GM21717 (cell line): ENCODE results near the gene TSPAN32.
"Not testable (repeated sequence)": the region's sequence is repeated elsewhere in the genome, so short reads cannot be mapped to it uniquely, and the experiment has no call there.

Experiments
- ATAC-seq: cut with Tn5 transposase; IDR thresholded peaks from one replicate; pipeline ENCODE4 v1.9.1; 2021; ENCODE audit warnings: mild to moderate bottlenecking, moderate library complexity; ENCODE audit not compliant: unreplicated experiment

TSPAN32 gene

DNA sequence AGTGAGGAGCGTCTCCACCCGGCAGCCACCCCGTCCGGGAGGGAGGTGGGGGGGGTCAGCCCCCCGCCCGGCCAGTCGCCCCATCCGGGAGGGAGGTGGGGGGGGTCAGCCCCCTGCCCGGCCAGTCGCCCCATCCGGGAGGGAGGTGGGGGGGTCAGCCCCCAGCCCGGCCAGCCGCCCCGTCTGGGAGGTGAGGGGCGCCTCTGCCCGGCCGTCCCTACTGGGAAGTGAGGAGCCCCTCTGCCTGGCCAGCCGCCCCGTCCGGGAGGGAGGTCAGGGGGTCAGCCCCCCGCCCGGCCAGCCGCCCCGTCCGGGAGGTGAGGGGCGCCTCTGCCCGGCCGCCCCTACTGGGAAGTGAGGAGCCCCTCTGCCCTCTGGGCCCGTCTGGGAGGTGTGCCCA is 30.8 kb downstream of the TSPAN32 start:
- ATAC-seq = not testable (repeated sequence)

DNA sequence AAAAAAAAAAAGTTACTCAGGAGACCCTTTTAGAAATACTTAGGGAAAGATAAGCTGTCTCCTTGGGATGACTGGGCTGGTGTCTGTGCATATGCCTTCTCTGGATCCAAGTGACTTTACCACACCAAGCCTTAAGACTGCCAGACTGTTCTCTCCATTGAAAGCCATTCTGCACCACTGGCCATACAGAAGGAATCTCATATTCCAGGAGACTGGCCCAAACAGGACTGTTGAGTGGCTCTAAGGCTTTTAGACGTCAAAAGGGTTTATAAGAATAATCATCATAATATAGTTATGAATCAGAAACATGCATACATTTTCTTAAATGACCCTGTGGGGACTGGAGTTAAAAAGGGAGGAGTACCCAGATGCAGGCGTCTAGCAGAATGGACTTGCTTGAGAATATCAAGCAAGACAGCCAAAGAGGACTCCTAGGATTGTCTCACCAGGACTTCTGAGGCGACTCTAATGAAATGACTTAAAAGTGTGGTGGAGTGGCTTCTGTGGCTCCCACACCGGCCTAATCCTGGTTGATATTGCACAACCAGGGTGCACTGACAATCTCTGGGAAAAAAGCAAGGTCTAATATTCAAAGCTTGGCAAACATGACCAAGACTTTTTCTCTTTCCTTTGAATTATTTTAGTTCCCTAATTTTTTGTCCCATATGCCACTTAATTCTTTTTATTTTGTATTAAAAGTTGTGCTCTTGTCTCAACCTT is 31.8 kb downstream of the TSPAN32 start:
- not testable (repeated sequence) for ATAC-seq

DNA sequence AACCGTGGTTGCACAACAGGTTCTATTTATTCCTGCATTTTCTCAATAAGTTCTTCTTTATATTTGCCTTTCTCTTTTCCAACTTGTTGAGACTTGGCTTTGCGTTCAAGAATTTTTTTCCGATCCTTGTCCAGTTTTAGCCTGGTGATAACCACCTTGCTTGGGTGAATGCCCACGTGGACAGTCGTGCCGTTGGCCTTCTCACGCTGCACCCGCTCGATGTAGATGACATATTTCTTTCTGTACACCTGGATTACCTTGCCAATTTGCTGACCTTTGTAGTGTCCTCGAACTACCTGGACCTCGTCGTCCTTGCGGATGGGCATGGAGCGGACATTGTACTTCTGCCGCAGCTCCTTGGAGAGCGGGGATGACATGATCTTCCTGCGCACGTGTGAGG is 33.5 kb downstream of the TSPAN32 start:
- not testable (repeated sequence) for ATAC-seq

DNA sequence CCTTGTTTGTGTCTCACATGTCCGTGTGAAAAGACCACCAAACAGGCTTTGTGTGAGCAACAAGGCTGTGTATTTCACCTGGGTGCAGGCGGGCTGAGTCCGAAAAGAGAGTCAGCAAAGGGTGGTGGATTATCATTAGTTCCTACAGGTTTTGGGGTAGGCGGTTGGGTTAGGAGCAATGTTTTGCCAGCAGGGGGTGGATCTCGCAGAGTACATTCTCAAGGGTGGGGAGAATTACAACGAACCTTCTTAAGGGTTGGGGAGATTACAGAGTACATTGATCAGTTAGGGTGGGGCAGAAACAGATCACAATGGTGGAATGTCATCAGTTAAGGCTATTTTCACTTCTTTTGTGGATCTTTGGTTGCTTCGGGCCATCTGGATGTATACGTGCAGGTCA is 36.9 kb downstream of the TSPAN32 start:
- not testable (repeated sequence) for ATAC-seq

DNA sequence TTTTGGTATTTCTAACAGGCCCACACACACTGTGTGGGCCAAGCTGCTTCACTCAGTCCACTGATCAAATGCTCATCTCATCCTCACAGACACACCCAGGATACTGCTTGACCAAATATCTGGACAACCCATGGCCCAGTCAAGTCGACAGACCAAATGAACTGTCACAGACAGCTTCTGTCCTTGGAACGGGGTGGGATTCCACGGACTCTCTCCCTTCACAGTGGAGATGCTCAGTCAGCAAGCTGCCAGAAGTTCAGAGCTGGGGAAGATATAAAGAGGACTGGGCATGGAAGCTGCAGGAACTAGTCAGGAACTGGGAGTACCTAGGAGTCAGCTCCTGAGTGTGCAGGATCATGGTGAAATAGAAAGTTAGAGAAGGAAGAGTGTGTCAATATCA is 40.7 kb downstream of the TSPAN32 start:
- ATAC-seq = no peak

DNA sequence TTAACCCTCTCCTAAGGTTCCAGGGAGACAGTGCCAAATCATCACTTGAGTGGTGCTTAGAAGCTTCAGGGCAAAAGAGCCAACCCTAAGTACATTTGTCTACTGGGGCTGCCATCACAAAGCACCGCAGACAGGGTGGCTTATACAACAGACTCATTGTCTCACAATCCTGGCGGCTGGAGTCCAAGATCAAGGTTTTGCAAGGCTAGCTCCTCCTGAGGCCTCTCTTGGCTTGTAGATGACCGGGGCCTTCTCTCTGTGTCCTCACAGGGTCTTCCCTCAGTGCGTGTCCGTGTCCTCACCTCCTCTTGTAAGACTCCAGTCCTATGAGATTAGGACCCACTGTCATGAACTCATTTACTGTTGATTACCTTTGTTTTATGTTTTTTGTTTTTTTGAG is 41.2 kb downstream of the TSPAN32 start:
- ATAC-seq = no peak

DNA sequence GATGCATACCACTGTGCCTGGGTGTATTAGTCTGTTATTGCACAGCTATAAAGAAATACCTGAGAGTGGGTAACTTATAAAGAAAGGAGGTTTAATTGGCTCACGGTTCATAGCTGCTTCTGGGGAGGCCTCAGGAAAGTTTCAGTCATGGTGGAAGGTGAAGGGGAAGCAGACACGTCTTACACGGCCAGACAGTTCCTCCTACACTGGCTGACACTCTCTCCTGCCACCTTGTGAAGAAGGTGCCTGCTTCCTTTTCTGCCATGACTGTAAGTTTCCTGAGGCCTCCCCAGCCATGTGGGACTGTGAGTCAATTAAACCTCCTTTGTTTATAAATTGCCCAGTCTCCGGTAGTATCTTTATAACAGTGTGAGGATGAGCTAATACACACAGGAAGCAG is 41.7 kb downstream of the TSPAN32 start:
- ATAC-seq = no peak

DNA sequence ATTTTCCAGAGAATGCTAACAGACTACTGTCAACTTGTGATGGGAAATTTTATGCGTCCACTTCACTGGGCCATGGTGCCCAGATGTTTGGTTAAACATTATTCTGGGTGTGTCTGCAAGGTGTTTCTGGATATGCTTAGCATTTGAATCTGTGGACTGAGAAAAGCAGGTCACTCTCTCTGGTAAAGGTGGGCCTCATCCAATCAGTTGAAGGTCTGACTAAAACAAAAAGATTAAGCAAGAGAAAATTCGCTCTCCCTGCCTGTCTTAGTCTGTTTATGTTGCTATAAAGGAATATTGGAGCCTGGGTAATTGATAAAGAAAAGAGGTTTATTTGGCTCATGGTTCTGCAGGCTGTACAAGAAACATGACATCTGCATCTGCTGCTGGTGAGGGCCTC is 43.2 kb downstream of the TSPAN32 start:
- ATAC-seq = no peak

DNA sequence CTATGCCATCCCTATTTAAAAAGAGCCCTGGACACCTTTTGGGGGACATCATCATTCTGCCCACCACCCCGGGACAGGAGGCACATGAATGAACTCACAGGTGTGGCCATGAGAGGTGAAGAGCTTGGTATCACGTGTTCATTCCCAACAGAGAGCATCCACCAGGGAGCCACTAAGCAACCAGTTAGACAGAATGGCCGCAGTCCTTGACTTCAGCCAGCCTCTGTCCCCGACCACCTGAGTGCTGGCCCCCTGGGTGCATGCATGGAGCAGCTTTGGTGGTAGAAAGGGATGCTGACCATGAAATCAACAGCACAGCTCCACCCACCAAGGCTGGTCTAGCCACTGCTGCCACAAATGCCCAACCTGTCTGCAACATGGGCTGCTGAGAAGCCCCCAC is 44.2 kb downstream of the TSPAN32 start:
- no peak for ATAC-seq

DNA sequence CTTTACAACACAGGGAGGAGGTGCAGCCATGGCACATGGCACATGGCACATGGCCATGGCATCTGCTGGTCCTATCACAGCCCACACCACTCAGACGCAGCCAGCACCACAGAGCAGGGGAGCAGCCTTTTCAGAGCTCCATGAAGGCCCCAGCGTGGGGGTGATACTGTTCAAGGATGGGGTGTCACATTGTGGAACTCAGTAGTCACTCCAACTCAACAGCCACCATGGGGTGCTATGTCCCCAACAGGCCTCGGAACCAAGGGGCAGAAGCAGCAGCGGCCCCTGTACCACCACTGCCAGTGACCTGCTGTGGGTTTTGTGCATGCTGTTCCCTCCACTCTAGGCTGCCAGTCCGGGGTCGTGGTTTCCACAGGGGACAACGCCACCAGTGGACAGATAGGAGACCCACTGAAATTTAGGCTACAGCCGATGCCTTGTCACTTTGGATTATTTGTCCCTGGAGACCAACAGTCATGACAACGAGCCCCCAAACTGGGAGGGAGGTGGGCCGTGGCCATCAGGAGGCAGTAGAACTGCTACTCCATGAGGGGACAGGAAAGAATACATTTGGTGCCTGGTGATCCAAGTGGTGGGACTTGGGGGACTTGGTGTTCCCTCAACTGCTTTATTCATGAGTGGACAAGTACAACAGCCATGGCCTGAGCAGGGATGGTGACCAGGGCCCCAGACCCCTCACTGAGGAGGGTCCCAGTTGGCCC is 44.9 kb downstream of the TSPAN32 start:
- ATAC-seq = no peak

DNA sequence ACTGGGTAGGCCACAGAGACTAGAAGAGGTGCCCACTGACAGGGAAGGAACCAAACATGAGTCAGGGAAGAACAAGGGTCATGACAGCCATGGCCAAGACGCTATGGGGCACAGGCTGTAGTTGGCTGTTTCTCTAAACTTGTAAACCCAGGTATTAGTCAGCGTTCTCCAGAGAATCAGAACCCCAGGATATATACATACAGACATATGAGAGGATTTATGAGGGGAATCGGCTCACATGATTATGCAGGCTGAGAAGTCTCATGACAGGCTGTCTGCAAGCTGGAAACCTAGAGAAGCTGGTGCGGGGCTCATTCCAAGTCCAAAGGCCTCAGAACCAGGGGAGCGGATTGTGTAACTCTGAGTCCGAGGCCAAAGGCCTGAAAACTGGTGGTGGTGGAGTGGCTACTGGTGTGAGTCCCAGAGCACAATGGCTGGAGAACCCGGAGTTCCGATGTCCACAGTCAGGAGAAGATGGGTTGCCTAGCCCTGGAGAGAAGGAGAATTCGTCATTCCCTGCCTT is 45.6 kb downstream of the TSPAN32 start:
- no peak for ATAC-seq

DNA sequence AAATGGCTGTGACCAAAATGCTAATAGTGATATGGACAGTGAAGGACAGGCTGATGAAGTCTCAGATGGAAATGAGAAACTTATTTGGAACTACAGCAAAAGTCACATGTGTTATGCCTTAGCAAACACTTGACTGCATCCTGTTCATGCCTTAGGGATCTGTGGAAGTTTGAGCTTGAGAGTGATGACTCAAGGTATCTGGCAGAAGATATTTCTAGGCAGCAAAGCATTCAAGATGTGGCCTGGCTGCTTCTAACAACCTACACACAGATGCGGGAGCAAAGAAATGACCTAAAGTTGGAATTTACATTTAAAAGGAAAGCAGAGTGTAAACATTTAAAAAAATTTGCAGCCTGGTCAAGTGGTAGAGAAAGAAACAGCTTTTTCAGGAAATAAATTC is 47.2 kb downstream of the TSPAN32 start:
- ATAC-seq = no peak

DNA sequence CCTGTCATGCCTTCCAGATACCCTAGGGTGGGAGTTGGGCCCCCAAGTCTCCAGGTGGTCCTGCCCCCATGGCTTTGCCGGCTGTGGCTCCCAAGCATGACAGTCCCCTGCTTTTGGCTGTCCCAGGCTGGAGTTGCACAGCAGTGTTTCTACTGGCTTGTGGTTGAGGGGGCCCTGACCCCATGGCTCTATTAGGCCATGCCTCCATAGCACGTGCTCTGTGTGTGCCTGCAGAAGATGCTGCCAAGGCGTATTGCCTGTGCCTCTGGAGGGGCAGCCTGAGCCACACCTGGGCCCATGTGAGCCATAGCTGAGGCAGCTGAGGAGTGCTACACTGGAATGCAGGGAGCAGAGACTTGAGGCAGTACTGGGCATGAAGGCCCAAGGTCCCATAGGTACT is 49.9 kb downstream of the TSPAN32 start:
- no peak for ATAC-seq

DNA sequence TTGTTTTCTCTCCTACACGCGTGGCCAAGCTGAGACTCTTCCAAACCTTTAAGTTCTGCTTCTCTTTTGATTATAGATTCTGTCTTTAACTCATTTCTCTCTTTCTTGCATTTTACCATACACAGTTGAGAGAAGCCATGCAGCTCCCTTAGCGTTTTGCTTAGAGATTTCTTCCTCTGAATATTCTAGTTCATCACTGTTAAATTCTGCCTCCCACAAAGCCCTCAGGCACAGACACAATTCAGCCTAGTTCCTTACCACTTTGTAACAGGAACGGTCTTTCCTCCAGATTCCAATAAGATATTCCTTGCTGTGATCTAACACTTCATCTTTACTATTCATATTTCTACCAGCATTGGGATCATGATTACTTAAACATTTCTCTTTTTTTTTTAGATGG is 50.6 kb downstream of the TSPAN32 start:
- ATAC-seq = no peak

DNA sequence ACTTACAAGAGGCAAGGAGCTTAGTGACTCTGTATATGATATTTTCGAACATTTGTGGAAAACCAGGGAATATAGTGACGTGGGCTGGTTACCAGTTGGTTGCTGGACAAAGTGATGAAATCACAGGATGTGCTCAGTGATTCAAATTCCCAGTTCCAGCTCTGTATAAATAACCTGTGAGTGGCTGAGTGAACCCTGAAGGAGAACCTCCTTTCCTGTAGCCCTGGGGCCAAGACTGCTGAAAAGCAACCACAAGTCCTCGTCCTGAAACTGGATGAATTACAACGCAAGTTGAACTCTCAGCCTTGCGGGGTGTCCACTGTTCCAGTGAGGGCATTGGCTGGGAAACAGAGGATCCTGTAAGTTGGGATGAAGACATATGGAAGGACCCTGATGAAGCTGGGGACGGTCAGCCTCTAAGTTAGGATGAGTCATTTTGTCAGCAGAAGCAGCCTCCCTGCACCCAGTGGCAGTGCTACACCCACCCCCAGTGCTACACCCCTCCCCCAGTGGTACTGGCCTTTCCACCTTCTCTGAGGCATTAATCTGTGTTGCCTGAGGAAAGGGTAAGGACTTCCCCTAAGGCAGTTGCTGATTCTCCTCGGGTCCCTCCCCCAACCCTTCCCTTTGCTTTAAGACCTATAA is 53.3 kb downstream of the TSPAN32 start:
- no peak for ATAC-seq

DNA sequence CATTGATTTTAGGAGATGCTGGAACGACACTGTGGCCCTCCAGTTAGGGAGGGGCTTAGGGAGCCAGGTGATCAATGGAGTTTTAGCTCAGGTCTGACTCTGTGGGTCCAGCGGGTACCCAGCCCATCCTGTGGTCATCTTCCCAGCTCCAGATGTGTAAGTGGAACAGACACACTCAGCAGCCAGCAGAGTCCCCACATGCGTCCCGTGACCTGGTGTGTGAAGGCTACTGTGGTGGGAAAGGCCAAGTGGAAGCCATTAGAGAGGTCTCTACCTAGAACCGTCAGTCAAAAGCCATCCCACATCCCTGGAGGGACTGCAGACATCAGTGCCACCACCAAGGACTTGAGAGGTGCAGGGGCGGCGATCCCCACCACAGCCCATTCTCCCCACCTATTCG is 55.4 kb downstream of the TSPAN32 start:
- no peak for ATAC-seq

DNA sequence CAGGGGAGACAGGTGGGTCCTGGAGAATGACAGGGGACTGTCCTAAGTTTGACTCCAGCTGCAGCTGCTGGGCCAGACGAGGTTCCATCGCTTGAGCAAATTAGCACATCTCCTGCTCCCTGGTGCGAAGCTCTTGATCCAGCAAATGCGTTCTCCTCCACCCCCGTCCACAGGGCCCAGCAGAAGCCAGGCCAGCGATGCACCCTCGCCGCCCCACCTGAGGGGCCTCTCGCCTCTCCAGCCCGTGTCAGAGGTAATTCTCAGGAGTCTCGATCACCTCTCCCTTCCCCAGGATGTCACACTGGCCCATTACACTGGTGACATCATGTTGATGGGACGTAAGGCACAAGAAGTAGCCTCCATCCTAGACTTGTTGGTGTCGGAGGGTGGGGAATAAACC is 55.8 kb downstream of the TSPAN32 start:
- not testable (repeated sequence) for ATAC-seq

DNA sequence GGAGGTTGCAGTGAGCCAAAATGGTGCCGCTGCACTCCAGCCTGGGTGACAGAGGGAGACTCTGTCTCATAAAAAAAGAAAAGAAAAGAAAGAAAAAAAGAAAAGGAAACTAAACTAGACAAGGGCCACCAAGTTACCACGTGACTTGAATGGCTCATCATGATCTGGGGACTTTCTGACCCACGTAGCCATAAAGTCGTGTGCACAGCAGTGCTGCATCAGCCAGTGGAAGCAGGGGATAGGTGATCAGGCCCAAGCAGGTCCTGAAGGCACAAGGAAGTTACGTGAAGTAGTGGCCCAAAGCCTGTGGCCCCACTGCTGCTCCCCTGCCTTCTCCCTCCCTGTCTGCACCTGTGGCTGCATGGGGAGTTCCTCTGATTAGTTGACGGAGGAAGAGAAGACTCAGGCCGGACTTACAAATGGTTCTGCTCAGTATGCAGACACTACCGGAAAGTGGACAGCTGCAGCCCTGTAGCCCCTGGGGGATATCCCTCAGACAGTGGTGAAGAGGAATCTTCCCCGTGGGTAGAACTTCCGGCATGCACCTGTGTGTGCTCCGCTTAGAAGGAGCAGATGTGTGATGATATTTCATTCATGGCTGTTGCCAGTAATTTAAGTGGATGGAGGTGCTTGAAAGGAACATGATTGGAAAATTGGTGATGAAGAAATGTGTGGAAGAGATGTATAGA is 57.1 kb downstream of the TSPAN32 start:
- ATAC-seq = no peak

DNA sequence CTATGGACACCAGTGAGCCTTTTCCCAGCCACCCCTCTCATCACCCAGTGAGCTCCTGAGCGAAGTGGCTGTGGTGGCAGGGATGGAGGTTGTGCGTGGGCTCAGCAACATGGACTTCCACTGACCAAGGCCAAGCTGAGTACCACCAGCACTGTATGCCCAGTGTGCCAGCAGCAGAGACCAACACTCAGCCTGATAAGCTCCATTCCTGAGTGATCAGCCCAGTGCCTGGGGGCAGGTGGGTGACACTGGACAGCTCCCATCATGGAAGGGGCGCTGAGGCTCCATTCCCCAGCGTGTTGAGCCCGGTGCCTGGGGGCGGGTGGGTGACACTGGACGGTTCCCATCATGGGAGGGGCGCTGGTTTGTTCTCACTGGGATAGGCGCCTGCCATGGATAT is 57.7 kb downstream of the TSPAN32 start:
- no peak for ATAC-seq

DNA sequence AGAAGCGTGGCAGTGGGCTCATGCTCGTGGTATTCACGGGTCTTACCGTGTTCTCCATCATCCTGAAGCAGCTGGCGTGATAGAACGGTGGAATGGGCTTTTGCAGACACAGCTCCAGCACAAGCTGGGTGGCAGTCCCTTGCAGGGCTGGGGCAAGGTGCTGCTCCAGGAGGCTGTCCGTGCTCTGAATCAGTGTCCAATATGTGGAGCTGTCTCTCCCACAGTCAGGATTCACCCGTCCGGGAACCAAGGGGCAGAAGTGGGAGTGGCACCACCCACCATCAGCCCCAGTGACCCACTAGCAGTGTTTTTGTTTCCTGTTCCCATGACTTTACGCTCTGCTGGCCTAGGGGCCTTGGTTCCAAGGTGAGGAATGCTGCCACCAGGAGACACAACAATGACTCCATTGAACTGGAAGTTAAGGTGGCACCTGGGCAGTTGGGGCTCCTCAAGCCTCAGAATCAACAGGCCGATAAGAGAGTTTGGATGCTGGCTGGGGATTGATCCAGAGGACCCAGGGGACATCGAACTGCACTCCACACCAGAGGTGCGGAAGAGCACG is 58.3 kb downstream of the TSPAN32 start:
- no peak for ATAC-seq

DNA sequence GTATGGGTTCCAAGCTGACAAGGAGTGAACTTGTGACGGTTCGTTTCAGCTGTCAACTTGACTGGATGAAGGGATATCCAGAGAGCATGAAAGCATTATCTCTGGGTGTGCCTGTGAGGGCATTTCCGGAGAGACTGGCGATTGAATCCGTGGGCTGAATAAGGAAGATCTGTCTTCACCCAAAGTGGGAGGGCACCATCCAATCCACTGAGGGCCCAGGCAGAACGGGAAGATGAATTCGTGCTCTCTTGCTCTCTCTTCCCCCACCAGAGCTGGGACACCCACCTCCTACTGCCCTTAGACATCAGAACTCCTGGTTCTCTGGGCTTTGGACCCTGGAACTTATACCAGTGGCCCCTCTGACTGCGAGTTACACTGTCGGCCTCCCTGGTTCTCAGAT is 59.8 kb downstream of the TSPAN32 start:
- ATAC-seq = no peak
